ENCODE measurements around the gene VAV3.

Gene VAV3

DNA sequence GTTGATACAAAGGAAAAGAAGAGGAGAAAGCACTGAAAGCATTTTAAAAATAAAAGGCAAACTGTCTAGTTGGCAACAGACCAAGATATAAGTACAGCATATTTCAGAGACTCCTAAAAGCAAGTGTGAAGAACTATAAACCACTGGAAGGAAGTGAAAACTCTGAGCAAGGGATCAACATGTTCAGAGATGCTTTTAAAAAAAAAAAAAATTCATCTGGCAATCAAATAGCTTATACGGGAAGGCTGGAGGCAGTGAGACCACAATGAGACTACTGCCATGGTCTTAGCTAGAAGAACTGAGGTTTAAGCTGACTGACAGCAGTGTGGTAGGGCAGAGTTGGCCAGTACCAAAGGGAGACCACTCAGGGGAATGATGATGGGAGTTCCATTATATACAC lies 124.3 kb downstream of the VAV3 start:
- no peak for DNase-seq (ENCODE audit: low read depth in 2 of 2)

DNA sequence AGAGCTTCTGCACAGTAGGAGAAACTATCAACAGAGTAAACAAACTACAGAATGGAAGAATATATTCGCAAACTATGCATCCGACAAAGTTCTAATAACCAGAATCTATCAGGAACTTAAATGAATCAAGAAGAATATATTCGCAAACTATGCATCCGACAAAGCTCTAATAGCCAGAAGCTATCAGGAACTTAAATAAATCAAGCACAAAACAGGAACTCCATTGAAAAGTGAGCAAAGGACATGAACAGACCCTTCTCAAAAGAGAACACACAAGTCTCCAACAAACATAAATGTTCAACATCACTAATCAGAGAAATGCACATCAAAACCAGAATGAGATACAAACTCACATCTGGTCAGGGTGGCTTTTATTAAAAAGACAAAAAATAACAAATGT lies 126.9 kb downstream of the VAV3 start:
- DNase-seq (ENCODE audit: low read depth in 2 of 2) = no peak

DNA sequence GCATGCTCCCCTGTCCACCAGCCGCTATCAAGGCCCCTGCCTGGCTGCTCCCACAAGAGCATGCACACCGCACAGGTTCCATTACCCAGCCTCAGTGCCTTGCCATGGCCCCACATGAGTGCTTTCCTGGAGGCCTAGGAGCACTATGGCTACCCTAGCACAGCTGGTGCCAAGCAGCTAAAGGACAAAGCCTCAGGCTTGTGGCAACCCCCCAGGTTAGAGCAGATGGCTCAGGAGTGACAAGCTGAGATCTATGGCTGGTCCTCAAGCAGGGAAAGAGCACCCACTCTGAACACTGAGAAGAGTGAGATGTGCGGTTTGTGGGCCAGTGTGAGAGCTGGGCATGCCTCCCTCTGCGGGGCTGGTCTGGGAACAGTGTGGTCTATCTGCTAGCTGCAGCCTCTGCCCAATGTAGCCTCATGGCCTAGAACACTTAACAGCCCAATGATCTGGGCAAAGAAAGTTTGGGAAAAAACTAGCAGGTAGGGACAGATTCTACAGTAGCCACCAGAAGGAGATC lies 129.8 kb downstream of the VAV3 start:
- no peak for DNase-seq (ENCODE audit: low read depth in 2 of 2)

DNA sequence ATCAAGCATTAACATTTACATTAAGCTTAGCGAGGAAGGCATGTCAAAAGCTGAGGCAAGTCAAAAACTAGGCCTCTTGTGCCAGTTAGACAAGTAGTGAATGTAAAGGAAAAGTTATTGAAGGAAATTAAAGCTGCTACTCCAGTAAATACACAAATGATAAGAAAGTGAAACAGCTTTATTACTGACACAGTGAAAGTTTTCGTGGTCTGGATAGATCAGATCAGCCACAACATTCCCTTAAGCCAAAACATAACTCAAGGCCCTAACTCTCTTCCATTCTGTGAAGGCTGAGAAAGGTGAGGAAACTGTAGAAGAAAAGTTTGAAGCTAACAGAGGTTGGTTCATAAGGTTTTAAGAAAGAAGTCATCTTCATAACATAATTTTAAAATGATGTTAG lies 131.9 kb downstream of the VAV3 start:
- no peak for DNase-seq (ENCODE audit: low read depth in 2 of 2)

DNA sequence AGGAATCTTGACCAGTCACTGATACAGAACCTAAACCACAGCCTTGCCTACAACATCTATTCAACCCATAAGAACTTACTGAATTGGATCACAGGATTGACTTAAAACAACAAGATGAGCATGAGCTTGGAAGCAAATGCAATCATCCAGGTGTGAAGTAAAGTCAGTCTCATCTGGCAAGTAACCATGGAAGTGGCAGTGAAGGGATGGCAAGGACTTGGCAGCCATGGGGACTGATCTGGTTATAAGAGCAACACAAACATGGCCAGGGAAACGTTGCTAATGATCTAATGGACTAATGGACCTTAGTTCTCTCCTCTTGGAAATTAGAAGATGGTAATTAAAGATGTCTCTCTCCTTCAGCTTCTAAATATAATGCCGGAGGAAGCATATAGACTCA lies 133.1 kb downstream of the VAV3 start:
- DNase-seq (ENCODE audit: low read depth in 2 of 2) = no peak

DNA sequence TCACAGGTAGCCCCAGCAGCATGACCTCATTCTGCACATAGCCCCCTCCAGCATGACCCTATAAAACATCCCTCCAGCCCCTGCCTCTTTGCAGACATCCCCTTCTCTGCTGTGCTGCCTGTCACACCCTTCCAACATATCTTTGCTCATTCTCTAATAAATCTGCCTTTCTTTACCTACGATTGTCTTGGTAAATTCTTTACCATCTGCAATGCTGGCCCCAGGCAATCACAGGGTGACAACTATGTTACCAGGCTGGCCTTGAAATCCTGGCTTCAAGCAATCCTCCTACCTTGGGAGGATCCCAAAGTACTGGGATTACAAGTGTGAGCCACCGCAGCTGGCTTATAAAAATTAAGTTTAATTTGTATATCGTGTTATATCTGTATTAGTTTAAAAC lies 134.5 kb downstream of the VAV3 start:
- no peak for DNase-seq (ENCODE audit: low read depth in 2 of 2)

DNA sequence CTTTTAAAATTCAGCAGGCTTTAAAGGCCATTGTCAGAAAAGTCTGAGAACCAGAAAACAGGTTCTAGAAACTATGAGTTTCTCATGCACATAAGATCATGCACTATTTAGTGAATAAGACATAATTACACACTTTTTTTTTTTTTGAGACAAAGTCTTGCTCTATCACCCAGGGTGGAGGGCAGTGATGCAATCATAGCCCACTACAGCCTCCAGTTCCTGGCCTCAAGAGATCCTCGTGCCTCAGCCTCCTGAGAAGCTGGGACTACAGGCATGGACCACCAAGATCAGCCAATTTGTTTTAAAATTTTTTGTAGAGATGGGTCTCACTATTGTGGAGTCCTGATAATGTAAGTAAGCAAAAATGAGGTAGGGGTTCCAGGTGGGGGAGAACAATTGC lies 134.9 kb downstream of the VAV3 start:
- no peak for DNase-seq (ENCODE audit: low read depth in 2 of 2)

DNA sequence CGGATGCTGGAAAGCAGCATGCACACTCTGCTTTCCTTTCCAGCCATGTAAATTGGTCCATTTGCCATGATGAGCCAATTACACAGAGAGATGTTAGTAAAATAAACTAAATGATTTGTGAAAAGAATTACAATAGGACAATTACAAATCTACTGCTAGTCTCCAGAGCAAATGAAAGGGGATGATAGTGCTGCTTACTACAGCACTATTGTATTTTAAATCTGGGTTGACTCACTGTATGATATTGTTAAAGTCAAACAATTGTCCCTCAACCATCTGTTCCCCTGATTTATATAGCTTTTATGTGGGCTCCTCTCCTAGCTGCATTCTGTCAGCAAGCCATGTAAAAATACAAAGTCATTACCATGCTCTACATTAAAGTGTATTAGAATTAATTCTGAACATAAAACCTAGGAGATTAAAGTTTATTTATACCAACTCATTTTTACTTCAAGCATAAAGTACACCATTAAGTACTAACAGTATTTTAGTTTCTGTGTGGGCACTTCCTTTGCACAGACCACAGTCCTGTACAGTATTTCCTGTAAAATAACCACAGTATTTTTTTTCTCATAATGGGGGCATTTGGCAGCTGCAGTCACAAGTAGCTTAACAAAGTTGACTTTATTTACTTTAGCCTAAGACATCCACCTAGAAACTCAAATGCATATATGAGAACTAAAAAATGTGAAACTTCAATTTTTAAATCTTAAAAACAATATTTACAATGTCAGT lies 135.8 kb downstream of the VAV3 start:
- DNase-seq (ENCODE audit: low read depth in 2 of 2) = no peak

DNA sequence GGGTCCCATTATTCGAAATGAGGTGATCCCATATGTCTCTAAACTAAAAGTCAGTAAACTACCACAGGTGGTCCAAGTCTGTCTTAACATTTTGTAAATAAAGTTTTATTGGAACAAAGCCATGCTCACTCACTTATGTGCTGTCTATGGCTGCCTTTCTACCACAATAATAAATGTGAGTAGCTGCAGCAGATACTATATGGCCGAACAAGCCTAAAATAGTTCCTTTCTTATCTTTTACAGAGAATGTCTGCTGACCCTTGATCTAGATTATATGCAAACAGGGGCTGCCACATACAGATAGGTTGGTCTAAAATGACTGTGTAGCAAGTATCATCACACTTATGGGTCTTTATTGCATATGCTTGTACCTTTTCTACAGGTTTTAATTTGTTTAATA lies 140.0 kb downstream of the VAV3 start:
- no peak for DNase-seq (ENCODE audit: low read depth in 2 of 2)

DNA sequence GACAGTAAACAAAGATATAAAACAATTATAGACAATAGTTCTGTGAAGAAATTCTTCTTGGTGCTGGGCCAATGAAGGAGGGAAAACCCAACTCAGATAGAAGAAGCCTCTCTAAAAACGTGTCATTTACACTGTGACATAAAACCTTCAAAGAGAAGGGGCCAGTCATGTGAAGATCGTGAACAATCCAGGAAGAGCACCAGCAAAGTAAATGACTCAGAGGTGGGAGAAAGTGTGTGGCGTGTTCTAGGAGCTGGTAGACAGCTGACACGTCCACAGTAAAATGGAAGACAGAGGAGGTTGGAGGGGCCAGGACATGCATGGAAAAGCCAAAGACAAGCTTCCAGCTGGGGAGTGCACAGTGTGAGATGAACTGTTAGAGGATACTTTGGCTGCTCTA lies 143.6 kb downstream of the VAV3 start:
- DNase-seq (ENCODE audit: low read depth in 2 of 2) = no peak

DNA sequence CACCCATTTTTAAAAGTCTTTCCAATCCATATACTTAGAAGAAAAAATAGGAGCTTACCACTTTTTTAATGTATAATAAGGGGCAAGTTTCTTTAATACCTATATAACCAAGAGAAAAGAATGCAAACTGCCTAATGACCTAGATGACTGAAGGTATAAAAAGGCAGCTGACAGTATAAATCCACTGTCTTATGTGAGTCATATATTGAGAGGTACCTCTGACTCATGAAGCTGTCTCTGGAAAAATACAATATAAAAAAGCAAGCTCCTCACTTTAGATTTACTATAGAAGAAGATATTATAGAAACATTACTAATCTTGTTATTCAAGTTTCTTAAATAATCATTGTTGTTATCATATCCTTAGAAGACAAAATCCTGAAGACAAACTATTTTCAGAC lies 144.2 kb downstream of the VAV3 start:
- no peak for DNase-seq (ENCODE audit: low read depth in 2 of 2)

DNA sequence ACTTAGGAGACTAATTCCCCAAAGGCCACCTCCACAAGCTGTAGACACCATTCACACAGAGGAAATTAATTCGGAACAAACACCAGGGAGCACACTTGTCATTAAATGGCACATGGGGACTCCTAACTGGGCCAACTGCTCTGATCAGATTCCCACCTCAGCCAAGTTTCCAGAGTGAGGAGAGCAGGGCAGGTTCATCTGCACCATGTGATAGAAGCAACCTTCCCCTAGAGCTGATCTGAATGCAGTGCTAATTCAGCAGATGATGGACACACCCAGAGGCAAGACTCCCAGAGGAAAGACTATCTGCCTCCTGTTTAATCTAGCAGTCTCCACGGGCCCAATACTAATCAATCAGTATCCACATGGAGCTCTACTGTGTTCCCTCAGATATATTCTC lies 147.0 kb downstream of the VAV3 start:
- no peak for DNase-seq (ENCODE audit: low read depth in 2 of 2)

DNA sequence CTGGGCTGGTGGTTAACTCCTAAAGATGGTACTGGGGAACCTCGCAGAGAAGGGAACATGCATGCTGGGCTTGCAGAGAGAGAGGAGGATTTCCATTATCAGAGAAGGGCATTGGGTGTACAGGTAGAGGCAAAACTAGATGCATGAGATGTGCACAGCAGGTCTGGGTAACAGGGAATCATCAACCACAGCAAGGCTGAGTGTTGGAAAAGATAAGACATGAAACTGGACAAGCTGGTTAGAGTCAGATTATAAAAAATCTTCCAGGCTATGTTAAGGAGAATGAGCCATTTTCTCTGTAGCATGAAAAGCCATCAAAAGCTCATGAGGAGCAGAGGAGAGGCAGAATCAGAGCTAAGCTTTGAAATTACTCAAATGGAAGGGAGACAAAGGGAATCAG lies 147.8 kb downstream of the VAV3 start:
- DNase-seq (ENCODE audit: low read depth in 2 of 2) = no peak

DNA sequence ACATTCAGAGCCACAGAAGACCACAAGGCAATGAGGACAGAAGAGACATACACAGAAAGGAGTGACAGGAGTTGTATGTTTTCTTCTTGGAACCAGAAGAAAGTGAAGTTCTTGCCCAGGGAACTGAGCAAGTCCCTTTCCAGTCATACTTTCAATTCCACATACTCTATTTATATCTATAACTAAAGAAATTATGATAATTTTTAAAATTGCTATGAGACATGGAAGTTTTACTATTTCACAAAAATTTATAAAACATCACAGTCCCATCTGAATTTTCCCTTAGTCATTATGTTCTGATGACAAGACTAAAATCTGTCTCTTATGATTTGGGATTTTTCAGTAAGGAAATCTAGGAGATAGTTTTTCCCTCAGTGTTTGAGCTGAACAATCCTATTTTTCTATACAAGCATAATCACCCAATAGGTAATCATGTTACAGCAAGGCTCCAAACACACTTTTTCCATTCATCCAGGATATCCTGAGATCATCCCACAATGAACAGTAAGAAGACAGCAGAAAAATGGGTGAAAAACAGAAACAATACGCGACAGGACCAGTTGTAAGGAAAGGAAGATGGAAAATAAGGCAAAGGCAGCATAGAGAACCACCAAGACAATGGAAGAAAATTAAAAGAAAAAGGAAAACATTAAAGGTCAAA lies 154.6 kb downstream of the VAV3 start:
- no peak for DNase-seq (ENCODE audit: low read depth in 2 of 2)

DNA sequence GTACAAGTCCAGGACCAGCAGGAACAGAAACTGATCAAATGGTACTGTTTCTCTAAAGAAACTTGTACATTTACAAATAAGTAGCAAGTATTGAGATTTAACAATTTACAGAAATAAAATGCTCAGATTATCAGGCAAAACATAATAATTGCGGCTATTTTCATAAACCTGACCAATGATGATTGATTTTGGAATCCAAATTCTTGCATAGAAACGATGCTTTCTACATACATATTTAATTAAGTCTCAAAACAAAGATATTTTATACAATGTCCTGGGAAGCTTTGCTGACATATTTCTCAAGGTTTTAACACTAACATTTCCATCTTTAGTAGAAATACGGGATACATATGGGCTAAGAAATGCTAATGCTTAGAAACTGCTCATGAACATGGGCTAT lies 157.1 kb downstream of the VAV3 start:
- no peak for DNase-seq (ENCODE audit: low read depth in 2 of 2)

DNA sequence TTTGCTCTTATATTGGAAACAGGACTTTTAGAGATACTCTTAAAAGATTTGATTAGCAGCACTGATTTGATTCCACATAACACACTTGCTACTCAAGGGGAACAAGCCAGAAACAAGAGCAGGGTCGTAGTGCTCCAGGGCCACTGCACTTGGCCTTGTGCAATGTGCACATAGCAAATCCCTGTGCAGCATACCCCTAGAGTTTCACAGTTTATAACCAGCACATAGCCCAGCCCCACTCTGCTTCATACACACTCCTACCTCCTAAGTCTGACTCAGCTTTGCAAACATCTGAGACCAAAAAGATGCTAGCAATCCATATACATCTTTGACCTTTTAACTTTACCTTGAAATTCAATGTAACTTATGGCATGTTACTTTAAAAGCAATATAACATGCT lies 157.6 kb downstream of the VAV3 start:
- DNase-seq (ENCODE audit: low read depth in 2 of 2) = no peak

DNA sequence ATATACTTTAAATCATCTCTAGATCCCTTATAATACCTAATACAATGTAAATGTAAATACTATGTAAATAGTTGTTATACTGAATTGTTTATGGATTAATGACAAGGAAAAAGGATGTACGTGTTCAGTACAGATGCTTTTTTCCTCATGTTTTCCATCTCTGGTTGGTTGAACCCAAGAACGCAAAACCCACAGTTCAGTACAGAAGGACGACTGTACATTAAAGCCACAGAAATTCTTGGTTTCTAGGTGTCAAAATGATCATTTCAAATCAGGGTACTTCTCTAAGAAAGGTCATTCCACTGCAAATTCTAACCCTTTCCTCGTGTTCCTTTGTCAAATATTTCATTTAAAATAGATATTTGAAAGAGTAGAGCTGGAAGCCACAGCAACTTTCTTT lies 158.1 kb downstream of the VAV3 start:
- DNase-seq (ENCODE audit: low read depth in 2 of 2) = no peak

DNA sequence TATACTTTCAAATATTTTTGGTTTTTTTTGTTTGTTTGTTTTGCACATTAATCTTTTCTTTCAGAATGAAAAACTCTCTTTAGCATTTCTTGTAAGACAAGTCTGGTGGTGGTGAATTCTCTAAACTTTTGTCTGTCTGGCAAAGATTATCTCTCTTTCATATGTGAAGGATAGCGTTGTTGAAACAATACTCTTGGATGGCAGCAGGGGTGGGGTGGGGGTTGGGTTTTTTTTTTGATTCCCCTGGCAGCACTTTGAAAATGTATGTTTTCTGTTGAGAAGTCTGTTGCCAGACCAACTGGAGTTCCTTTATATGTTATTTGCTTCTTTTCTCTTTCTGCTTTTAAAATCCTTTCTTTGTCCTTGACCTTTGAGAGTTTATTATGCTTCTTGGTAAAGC lies 160.2 kb downstream of the VAV3 start:
- DNase-seq (ENCODE audit: low read depth in 2 of 2) = no peak

DNA sequence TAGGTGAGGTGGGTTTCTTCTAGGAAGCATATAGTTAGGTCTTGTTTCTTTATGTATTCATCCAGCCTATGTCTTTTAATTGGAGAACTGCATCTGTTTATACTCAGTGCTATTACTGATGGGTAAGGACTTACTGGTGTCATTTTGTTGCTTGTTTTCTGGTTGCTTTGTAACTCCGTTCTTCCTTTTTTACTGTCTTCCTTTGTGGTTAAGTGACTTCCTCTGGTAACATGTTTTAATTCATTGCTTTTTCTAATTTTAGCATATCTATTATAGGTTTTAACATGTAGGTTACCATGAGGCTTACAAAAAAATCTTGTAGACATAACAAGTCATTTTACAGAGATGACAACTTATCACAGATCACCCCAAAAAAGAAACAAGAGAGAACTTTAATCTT lies 160.8 kb downstream of the VAV3 start:
- DNase-seq (ENCODE audit: low read depth in 2 of 2) = no peak

DNA sequence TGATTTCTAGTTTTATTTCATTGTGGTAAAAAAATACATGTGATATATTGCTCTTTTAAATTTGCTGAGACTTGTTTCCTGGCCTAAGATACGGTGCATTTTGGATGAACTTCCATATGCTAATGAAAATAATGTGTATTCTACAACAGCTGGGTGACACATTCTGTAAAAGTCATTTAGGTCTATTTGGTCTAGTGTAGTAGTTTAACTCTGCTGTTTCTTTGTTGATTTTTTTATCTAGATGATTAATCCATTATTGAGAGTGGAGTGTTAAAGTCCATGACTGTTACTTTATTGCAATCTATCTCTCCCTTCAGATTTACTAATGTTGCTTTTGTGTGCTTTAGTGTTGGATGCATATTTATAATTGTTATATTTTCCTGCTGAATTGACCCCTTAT lies 161.4 kb downstream of the VAV3 start:
- DNase-seq (ENCODE audit: low read depth in 2 of 2) = no peak

DNA sequence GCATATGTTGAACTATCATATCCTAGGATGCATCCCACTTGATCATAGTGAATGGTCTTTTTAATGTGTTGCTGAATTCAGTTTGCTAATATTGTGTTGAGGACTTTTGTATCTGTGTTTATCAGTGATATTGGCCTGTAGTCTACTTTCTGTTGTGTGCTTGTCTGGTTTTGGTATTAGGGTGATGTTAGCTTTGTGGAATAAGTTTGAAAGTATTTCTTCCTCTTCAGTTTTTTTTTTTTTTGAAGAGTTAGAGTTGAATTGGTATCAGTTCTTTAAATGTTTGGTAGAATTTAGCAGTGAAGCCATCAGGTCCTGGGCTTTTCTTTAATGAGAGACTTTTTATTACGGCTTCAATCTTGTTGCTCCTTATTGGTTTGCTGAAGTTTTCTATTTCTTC lies 162.3 kb downstream of the VAV3 start:
- no peak for DNase-seq (ENCODE audit: low read depth in 2 of 2)

DNA sequence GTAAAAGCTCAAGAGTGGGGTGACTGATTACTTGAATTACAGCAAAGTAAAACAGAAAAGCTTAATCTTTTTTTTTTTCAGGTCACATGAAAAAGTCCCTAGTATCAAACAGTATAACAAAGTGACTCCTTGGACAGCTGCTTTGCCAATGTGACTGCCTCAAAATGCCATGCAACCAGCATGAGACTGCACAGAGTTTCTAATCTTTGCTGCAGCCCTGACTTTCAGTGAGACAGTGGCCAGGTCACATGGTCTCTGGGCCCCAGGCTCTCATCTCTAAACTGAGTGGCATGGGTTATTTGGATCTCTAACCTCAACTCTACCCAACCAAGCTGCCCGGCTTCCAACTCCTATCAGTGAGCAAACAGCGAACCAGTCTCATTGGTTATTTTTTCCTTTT lies 169.0 kb downstream of the VAV3 start:
- DNase-seq (ENCODE audit: low read depth in 2 of 2) = no peak

DNA sequence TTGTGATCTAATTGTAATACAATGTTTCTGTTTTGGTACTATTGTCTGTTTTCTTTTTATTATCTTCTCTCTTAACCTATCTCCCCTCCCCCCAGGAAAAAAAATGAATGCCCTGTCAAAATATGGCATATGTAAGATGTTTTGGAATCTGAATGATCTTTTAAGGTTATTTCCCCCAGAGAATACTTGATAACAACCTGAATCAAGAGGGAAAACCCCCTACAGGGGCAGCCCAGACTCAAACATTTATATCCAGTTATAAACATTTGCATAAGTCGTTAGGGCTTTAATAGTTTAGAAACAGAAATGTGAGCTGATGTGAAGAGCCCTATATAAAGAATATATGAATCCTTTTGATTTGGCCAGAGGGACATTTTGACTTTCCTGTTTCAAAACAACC lies 169.5 kb downstream of the VAV3 start:
- no peak for DNase-seq (ENCODE audit: low read depth in 2 of 2)

DNA sequence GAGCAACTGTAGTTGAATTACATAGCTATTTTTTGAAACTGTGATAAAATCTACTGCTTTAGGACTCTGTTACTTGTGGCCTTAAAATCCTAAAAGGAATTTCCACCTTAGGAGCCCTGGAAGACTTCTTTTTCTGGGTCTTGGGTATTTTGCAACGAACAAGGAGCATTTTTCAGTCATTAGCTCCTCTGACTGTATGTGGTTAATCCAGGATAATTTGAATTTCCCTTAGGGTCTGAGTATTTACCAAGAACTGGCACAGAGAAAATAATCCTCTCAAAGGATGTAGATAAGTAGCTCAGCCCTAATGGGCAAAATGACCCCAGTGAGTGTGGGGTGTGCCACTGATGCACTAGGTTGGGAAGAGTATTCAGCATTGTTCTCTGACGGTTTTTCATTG lies 170.4 kb downstream of the VAV3 start:
- no peak for DNase-seq (ENCODE audit: low read depth in 2 of 2)
